Measurements from ENCODE around the gene CSRNP3.

DNA sequence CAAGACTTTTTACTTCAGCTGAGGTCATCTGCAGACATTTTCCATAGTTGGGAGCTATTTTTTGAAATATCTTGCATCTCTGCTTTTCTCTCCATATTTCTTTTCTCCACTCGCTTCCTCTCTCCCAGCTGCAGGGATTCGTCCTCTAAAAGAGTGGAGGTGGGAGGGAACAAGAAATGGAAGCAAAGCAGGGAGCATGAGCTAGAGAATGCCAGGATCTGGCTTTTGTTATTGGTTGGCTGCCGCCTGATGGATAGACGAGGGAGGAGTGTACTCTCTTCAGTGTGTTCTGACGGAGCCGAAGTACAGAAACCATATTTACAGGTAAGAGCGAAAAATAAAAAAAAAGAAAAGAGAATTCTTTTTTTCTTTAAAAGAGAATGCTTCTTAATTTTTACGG lies at the start of gene CSRNP3:
- TF ChIP-seq POLR2A (IDR thresholded peaks at IDR 0.05): no peak
- TF ChIP-seq, protein P1, sequence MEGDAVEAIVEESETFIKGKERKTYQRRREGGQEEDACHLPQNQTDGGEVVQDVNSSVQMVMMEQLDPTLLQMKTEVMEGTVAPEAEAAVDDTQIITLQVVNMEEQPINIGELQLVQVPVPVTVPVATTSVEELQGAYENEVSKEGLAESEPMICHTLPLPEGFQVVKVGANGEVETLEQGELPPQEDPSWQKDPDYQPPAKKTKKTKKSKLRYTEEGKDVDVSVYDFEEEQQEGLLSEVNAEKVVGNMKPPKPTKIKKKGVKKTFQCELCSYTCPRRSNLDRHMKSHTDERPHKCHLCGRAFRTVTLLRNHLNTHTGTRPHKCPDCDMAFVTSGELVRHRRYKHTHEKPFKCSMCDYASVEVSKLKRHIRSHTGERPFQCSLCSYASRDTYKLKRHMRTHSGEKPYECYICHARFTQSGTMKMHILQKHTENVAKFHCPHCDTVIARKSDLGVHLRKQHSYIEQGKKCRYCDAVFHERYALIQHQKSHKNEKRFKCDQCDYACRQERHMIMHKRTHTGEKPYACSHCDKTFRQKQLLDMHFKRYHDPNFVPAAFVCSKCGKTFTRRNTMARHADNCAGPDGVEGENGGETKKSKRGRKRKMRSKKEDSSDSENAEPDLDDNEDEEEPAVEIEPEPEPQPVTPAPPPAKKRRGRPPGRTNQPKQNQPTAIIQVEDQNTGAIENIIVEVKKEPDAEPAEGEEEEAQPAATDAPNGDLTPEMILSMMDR (IDR thresholded peaks at IDR 0.05): no peak

All from right lobe of liver (tissue), 4 donors.